A673 (cell line): Measurements from ENCODE around the gene COQ7. TPM values are rescaled to one million over a fixed set of nuclear protein-coding genes. Genes with fewer than 3 reads are reported as not detected.

Experiments
- BruUV-seq: library from RNA; stranded (reverse); fragments of 400-500 nt; replicated peaks from 2 replicates; lab custom pipeline; 2021; lab: Mats Ljungman, UMichigan
- CTCF ChIA-PET: fragments of 300-600 bp; sonication (Branson Sonifier 250); formaldehyde crosslinking; loops from one replicate; lab custom pipeline; 2022; ENCODE audit warnings: antibody characterized with exemption; lab: Charles Lee
- POLR2A ChIA-PET: fragments of 300-600 bp; sonication (Branson Sonifier 250); formaldehyde crosslinking; loops from one replicate; lab custom pipeline; 2022; ENCODE audit warnings: antibody characterized with exemption; ENCODE audit not compliant: low non-redundant PET; lab: Charles Lee
- DNase-seq: peaks from one replicate; pipeline ENCODE4 v3.0.0-alpha.2; 2015; ENCODE audit warnings: low spot score
- H3K27ac ChIP-seq: fragments of 200-600 bp; sonication (generic); 2 replicates; pipeline ENCODE4 v1.5.1; 2016; ENCODE audit warnings: mixed run types, low read depth, mild to moderate bottlenecking, mixed read lengths, antibody characterized with exemption, low read length; ENCODE audit not compliant: poor library complexity, severe bottlenecking
- H3K27me3 ChIP-seq: fragments of 200-600 bp; sonication (generic); replicated peaks from 2 replicates; pipeline ENCODE4 v1.6.1; 2017; ENCODE audit warnings: mixed run types, low read depth, mild to moderate bottlenecking, mixed read lengths, antibody characterized with exemption, low read length; ENCODE audit not compliant: insufficient read depth, poor library complexity
- H3K36me3 ChIP-seq: fragments of 200-600 bp; sonication (generic); 2 replicates; pipeline ENCODE4 v1.6.1; 2016; ENCODE audit warnings: mixed run types, mild to moderate bottlenecking, mixed read lengths, antibody characterized with exemption, low read length; ENCODE audit not compliant: insufficient read depth, poor library complexity, severe bottlenecking
- H3K4me1 ChIP-seq: fragments of 200-600 bp; sonication (generic); 2 replicates; pipeline ENCODE4 v1.6.1; 2017; ENCODE audit warnings: mixed run types, mild to moderate bottlenecking, mixed read lengths, antibody characterized with exemption, low read length; ENCODE audit not compliant: insufficient read depth, poor library complexity, severe bottlenecking
- H3K4me3 ChIP-seq: fragments of 200-600 bp; sonication (generic); 2 replicates; pipeline ENCODE4 v1.5.1; 2016; ENCODE audit warnings: low read depth, mixed run types, mild to moderate bottlenecking, mixed read lengths, low read length; ENCODE audit not compliant: poor library complexity, severe bottlenecking
- H3K9me3 ChIP-seq: fragments of 200-600 bp; sonication (generic); 2 replicates; pipeline ENCODE4 v1.6.1; 2016; ENCODE audit warnings: mixed run types, low read depth, mild to moderate bottlenecking, mixed read lengths, antibody characterized with exemption, low read length; ENCODE audit not compliant: poor library complexity, severe bottlenecking
- EZH2 ChIP-seq: fragments of 200-600 bp; sonication (generic); IDR thresholded peaks from 2 replicates; pipeline ENCODE4 v1.6.1; 2017; ENCODE audit warnings: borderline replicate concordance, low read depth, mild to moderate bottlenecking, mixed read lengths, antibody characterized with exemption, low read length; ENCODE audit not compliant: poor library complexity, severe bottlenecking
- intact Hi-C: fragments of 100-400 bp; cut with micrococcal nuclease; formaldehyde crosslinking; loops from one replicate; pipeline ENCODE4 v1.10.0; 2022; ENCODE audit not compliant: unreplicated experiment
- total RNA-seq: library from RNA; stranded (reverse); gene quantifications from 2 replicates; pipeline ENCODE4 v1.2.3, GENCODE V29; 2021
- TF ChIP-seq, protein P1 (sequence below): fragments of 300-800, 200-600 bp; sonication (generic); conservative IDR thresholded peaks from 2 replicates; pipeline ENCODE4 v1.5.1; 2017; ENCODE audit warnings: low read depth, mild to moderate bottlenecking, antibody characterized with exemption, low read length, moderate library complexity, mixed read lengths

COQ7 gene
- total RNA-seq, 1 experiment from 2014 or later = 24.3 TPM

- Histone ChIP-seq H3K36me3 (no peaks in the 10 kb centered on the region), H3K27ac (no peak overlapping the region), H3K4me3 (no peak overlapping the region), H3K9me3 (no peaks in the 10 kb centered on the region), H3K4me1 (peaks cover 40% of the 10 kb centered on the region), H3K27me3 (no peaks in the 10 kb centered on the region)
- POLR2A ChIA-PET = interaction anchor here (0.5 kb wide), 1 partner anchor 329 kb away, joined by 3 read pairs; the partner anchor contains the start of gene RPS15A
- TF ChIP-seq, protein P1, sequence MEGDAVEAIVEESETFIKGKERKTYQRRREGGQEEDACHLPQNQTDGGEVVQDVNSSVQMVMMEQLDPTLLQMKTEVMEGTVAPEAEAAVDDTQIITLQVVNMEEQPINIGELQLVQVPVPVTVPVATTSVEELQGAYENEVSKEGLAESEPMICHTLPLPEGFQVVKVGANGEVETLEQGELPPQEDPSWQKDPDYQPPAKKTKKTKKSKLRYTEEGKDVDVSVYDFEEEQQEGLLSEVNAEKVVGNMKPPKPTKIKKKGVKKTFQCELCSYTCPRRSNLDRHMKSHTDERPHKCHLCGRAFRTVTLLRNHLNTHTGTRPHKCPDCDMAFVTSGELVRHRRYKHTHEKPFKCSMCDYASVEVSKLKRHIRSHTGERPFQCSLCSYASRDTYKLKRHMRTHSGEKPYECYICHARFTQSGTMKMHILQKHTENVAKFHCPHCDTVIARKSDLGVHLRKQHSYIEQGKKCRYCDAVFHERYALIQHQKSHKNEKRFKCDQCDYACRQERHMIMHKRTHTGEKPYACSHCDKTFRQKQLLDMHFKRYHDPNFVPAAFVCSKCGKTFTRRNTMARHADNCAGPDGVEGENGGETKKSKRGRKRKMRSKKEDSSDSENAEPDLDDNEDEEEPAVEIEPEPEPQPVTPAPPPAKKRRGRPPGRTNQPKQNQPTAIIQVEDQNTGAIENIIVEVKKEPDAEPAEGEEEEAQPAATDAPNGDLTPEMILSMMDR = no peak
- no peak for TF ChIP-seq EZH2
- CTCF ChIA-PET = interaction anchor here (0.6 kb wide), 1 partner anchor 16 kb away, joined by 4 read pairs; no protein-coding TSS in a partner anchor
- intact Hi-C loops = no loop called here
- peak; percentile 69 for DNase-seq
- BruUV-seq = no TSS peak
Observed at GRCh38 chr16:19119564-19119963, 52.1 kb downstream of the COQ7 start.

GRCh38 chr16:19123535-19124178 lies 56.2 kb downstream of the COQ7 start:
- ChIA-PET POLR2A (no interaction called here), CTCF (no interaction called here)
- peaks cover 26% of the 10 kb centered on the region for H3K4me1 ChIP-seq
- no TSS peak for BruUV-seq
- H3K9me3 ChIP-seq = peaks cover 7% of the 10 kb centered on the region
- no peaks in the 10 kb centered on the region for H3K27me3 ChIP-seq
- no peak overlapping the region for H3K27ac ChIP-seq
- intact Hi-C loops = no loop called here
- TF ChIP-seq, protein P1 = no peak
- TF ChIP-seq EZH2 = no peak
- no peaks in the 10 kb centered on the region for H3K36me3 ChIP-seq
- no peak for DNase-seq
- no peak overlapping the region for H3K4me3 ChIP-seq

- BruUV-seq = no TSS peak
- TF ChIP-seq, protein P1 = no peak
- TF ChIP-seq EZH2 = no peak
- CTCF ChIA-PET = no interaction called here
- POLR2A ChIA-PET = no interaction called here
- no peaks in the 10 kb centered on the region for H3K36me3 ChIP-seq
- H3K27ac ChIP-seq = no peak overlapping the region
- H3K27me3 ChIP-seq = no peaks in the 10 kb centered on the region
- peaks cover 36% of the 10 kb centered on the region for H3K4me1 ChIP-seq
- intact Hi-C loops = no loop called here
- no peak overlapping the region for H3K4me3 ChIP-seq
- H3K9me3 ChIP-seq = peaks cover 7% of the 10 kb centered on the region
- no peak for DNase-seq
Observed at GRCh38 chr16:19126300-19126699, 58.9 kb downstream of the COQ7 start.
